ACC112 (cell line): ENCODE results near the gene TANGO2.

Experiments
- H2AFZ ChIP-seq: fragments of 200-600 bp; sonication (generic); one replicate; pipeline ENCODE4 v1.6.0; 2017; ENCODE audit warnings: antibody characterized with exemption, low read length; ENCODE audit not compliant: unreplicated experiment
- H3K27ac ChIP-seq: fragments of 200-600 bp; sonication (generic); 2 replicates; pipeline ENCODE4 v1.5.1; 2014; ENCODE audit warnings: low read depth, mild to moderate bottlenecking, antibody characterized with exemption, low read length, moderate library complexity
- H3K27me3 ChIP-seq: fragments of 200-600 bp; sonication (generic); 2 replicates; pipeline ENCODE4 v1.6.1; 2014; ENCODE audit warnings: mild to moderate bottlenecking, antibody characterized with exemption, low read length, moderate library complexity, mixed read lengths; ENCODE audit not compliant: insufficient read depth
- H3K36me3 ChIP-seq: fragments of 200-600 bp; sonication (generic); 2 replicates; pipeline ENCODE4 v1.6.1; 2016; ENCODE audit warnings: mild to moderate bottlenecking, antibody characterized with exemption, low read length, moderate library complexity, mixed read lengths; ENCODE audit not compliant: insufficient read depth
- H3K4me1 ChIP-seq: fragments of 200-600 bp; sonication (generic); one replicate; pipeline ENCODE4 v1.6.1; 2016; ENCODE audit warnings: low read length, mixed read lengths; ENCODE audit not compliant: insufficient read depth, unreplicated experiment, control insufficient read depth
- H3K4me3 ChIP-seq: fragments of 200-600 bp; sonication (generic); 2 replicates; pipeline ENCODE4 v1.5.1; 2014; ENCODE audit warnings: mild to moderate bottlenecking, low read depth, low read length
- H3K79me2 ChIP-seq: fragments of 200-600 bp; sonication (generic); one replicate; pipeline ENCODE4 v1.6.0; 2016; ENCODE audit warnings: low read length; ENCODE audit not compliant: control insufficient read depth, unreplicated experiment, insufficient read depth

TANGO2 gene

GRCh38 chr22:20040327-20041200 is 19.7 kb downstream of the TANGO2 start:
- Histone ChIP-seq H3K4me1 (no peaks in the 10 kb centered on the region), H2AFZ (no peak overlapping the region), H3K79me2 (no peaks in the 10 kb centered on the region), H3K4me3 (no peak overlapping the region), H3K27me3 (no peaks in the 10 kb centered on the region), H3K27ac (no peak overlapping the region), H3K36me3 (no peaks in the 10 kb centered on the region)

GRCh38 chr22:20043057-20043996 is 22.4 kb downstream of the TANGO2 start:
- H2AFZ ChIP-seq, result no peak overlapping the region
- H3K27me3 ChIP-seq, result no peaks in the 10 kb centered on the region
- H3K27ac ChIP-seq, result no peak overlapping the region
- no peaks in the 10 kb centered on the region for H3K4me1 ChIP-seq
- no peaks in the 10 kb centered on the region for H3K79me2 ChIP-seq
- H3K4me3 ChIP-seq, result no peak overlapping the region
- peaks cover 4% of the 10 kb centered on the region for H3K36me3 ChIP-seq

GRCh38 chr22:20043997-20044342 is 23.1 kb downstream of the TANGO2 start:
- Histone ChIP-seq H3K79me2 (no peaks in the 10 kb centered on the region), H3K27ac (no peak overlapping the region), H3K4me3 (no peak overlapping the region), H3K4me1 (no peaks in the 10 kb centered on the region), H3K27me3 (no peaks in the 10 kb centered on the region), H3K36me3 (peaks cover 4% of the 10 kb centered on the region), H2AFZ (no peak overlapping the region)

- Histone ChIP-seq H3K36me3 (peaks cover 4% of the 10 kb centered on the region), H3K4me3 (no peak overlapping the region), H3K79me2 (no peaks in the 10 kb centered on the region), H3K4me1 (no peaks in the 10 kb centered on the region), H2AFZ (no peak overlapping the region), H3K27ac (no peak overlapping the region), H3K27me3 (no peaks in the 10 kb centered on the region)
Observed at GRCh38 chr22:20044495-20045151, 23.7 kb downstream of the TANGO2 start.

GRCh38 chr22:20046730-20047129 is 25.8 kb downstream of the TANGO2 start:
- Histone ChIP-seq H3K4me1 (no peaks in the 10 kb centered on the region), H3K27me3 (no peaks in the 10 kb centered on the region), H3K79me2 (no peaks in the 10 kb centered on the region), H2AFZ (no peak overlapping the region), H3K36me3 (peaks cover 4% of the 10 kb centered on the region), H3K27ac (no peak overlapping the region), H3K4me3 (no peak overlapping the region)

- Histone ChIP-seq H3K4me3 (no peak overlapping the region), H3K27ac (no peak overlapping the region), H3K27me3 (no peaks in the 10 kb centered on the region), H3K79me2 (no peaks in the 10 kb centered on the region), H3K4me1 (no peaks in the 10 kb centered on the region), H3K36me3 (peaks cover 4% of the 10 kb centered on the region), H2AFZ (no peak overlapping the region)
Observed at GRCh38 chr22:20051927-20052308, 31.0 kb downstream of the TANGO2 start.

- Histone ChIP-seq H3K27me3 (no peaks in the 10 kb centered on the region), H3K36me3 (peaks cover 1% of the 10 kb centered on the region), H3K4me1 (no peaks in the 10 kb centered on the region), H2AFZ (no peak overlapping the region), H3K79me2 (no peaks in the 10 kb centered on the region), H3K27ac (no peak overlapping the region), H3K4me3 (no peak overlapping the region)
Observed at GRCh38 chr22:20052309-20053259, 31.7 kb downstream of the TANGO2 start.

GRCh38 chr22:20053407-20054033 is 32.6 kb downstream of the TANGO2 start:
- Histone ChIP-seq H3K4me3 (no peak overlapping the region), H3K27ac (no peak overlapping the region), H2AFZ (no peak overlapping the region), H3K79me2 (no peaks in the 10 kb centered on the region), H3K36me3 (no peaks in the 10 kb centered on the region), H3K27me3 (no peaks in the 10 kb centered on the region), H3K4me1 (no peaks in the 10 kb centered on the region)

- Histone ChIP-seq H3K27me3 (no peaks in the 10 kb centered on the region), H3K4me1 (no peaks in the 10 kb centered on the region), H3K4me3 (no peak overlapping the region), H3K36me3 (no peaks in the 10 kb centered on the region), H3K79me2 (no peaks in the 10 kb centered on the region), H3K27ac (no peak overlapping the region), H2AFZ (no peak overlapping the region)
Observed at GRCh38 chr22:20054034-20054427, 33.1 kb downstream of the TANGO2 start.
